Spleen (tissue), 7 donors: ENCODE measurements around the gene BCL7C.

Experiments used
- CTCF ChIP-seq, 11 experiments: fragments of 200-600 bp in 7 of 11; fragments of 450-650 bp in 4 of 11; sonication (generic) in 4 of 11; IDR thresholded peaks in 8 of 11; conservative IDR thresholded peaks in 3 of 11; 1 replicate in 7 of 11; 2 replicates in 4 of 11; pipeline versions ENCODE4 v1.4.0 to v1.8.0; 2016 to 2021; ENCODE audit warnings: antibody characterized with exemption in 11 of 11, inconsistent platforms in 4 of 11, mild to moderate bottlenecking in 1 of 11
- POLR2AphosphoS5 ChIP-seq, 3 donors: sonication (generic); formaldehyde crosslinking; IDR thresholded peaks; one replicate each; pipeline ENCODE4 v1.5.1; 2017; ENCODE audit warnings: antibody characterized with exemption in 3 of 3
- donor health status: DM: no; HTN: no; CAD: no; lungs with moderate emphysema.
- donor health status: DM: no; HTN: no; CAD: no.
- donor health status: DM: no; HTN: no; CAD: no.

DNA sequence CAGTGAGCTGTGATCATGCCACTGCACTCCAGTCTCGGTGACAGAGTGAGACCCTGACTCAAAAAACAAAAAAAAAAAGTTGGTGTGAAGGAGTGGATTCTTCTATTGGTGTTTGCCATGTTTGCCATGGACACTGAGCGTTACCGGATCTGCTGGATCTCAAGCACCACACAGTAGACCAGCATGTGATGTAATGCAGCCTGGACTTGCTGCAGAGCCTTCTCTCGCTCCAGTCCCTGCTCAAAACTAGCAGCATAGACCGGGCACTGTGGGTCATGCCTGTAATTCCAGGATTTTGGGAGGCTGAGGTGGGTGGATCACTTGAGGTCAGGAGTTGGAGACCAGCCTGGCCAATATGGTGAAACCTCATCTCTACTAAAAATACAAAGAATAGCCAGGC is 50.4 kb downstream of the BCL7C start:
- TF ChIP-seq CTCF (IDR thresholded peaks at IDR 0.05 in 8 of 11, conservative IDR thresholded peaks at IDR 0.05 in 3 of 11) (no peak), POLR2AphosphoS5 (IDR thresholded peaks at IDR 0.05) (no peak)
